NCI-H2081 (cell line): ENCODE measurements around the gene TMEM9B.

Experiments
- DNase-seq, 2 experiments: peaks; one replicate each; lab custom pipeline; 2025; lab: John Stamatoyannopoulos, UW

The TMEM9B gene

DNA sequence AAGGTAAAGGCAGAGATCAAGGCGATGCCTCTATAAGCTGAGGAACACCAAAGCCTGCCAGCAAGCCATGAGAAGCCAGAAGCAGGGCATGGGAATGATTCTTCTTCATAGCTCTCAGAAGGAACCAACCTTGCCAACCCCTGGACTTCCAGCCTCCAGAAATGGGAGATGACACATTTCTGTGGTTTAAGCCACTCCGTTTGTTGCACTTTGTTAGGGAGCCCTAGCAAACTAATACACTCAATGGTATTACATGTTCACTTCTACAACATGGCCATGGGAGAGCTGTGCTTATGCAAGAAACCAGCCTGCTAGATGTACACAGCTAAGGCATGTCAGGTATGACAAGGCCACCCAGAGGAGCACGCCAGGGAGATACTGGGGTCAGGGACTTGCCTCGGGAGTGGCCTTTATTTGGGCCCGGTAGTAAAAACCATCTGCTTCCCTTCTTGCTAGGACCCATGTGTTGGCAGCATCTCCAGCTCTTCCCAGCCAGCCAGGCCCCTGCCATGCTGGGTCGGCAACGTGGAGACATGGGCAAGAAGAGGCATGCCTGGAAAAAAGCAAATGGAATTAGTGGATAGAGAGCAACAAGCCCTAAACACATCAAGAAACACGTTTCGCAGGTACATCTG, 35.1 kb downstream of the TMEM9B start:
- DNase-seq = no peak

DNA sequence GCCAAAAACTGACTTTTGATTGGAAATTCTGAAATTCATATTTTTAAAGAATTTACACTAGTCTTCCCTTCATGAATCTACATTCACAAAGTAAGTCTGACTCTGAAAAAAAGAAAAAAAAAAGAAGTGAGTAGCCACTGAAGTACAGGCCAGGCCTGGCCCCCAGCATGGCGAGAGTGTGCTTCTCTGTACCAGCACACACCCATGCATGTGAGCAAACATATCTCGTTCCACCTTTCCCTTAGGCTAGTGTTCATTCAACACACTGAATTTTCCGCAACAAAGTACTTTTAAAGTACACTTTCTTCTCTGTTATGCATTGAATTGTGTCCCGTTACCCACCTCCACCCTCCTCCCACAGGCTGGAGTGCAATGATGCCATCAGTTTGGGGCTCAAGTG, 36.0 kb downstream of the TMEM9B start:
- no peak for DNase-seq

DNA sequence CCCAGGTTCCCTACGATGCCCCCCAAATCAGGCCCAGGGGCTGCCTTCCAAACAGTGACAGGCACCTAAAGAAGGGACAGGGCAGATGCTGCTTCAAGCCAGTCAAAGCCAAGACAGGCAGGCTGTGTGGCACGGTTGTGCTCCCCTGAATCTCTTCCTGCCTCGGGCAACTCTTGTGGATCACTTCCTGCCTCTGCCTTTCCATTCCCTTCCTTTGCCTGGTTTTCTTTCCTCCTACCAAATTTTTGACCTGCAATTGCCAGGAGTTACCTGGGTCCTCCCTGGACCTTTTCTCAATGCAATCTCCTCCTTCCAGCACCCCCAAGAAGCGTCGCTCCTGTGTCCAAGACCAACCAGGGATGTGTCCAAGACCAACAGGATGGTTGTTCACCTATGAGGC, 37.0 kb downstream of the TMEM9B start:
- DNase-seq = no peak

DNA sequence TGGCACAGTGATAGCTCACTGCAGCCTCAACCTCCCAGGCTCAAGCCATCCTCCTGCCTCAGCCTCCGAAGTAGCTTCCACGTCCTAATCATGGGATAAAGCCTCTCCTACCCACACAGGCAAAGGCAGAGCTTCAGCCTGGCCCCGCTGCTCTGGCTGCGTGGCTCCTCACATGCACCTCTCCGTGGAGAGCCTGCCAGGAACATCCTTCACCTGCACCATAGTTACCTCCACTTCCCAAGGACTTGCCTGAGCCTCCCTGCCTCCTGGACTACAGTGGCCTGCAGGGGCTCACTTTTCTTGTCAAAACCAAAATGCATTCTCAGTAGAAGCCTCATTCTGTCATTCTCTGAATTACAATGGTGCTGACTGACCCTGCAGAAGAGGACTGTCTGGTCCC, 38.0 kb downstream of the TMEM9B start:
- no peak for DNase-seq

DNA sequence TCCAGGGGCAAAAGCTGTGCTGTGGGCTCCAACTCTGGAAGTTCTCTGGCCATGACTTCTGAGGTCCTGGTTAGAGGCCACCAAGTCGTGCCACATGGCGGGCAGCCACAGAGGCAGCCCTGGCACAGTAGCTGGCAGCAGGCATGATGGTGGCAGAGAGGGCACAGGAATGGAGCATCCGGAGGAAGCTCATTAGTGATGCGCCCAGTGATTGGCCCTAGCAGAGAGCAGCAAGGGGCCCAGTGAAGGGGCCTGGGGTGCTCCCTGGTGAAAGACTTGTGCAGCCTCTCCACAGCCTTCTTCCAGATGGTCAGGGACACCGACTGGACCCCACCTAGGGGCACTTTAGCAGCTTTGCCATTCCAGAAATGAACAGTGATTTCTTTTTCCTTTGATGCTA, 38.5 kb downstream of the TMEM9B start:
- DNase-seq = no peak

DNA sequence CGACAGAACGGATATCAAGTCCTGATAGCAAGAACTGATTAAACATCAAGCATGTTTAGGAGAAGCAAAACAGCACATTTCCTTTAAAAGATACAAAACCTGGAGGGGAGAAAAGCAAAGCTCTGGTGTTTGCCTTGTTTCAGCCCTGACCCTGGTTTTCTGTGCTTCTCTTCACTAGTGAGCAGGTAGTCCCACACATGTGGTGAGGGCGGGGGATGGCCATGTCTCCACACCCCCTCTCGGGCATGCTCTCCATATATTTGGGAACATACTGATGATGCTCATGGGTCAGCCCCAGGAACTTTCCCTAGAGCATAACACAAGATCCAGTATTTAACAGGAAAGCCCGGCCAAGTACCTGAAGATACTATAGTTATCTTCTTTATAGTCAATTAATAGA, 41.6 kb downstream of the TMEM9B start:
- DNase-seq = no peak

DNA sequence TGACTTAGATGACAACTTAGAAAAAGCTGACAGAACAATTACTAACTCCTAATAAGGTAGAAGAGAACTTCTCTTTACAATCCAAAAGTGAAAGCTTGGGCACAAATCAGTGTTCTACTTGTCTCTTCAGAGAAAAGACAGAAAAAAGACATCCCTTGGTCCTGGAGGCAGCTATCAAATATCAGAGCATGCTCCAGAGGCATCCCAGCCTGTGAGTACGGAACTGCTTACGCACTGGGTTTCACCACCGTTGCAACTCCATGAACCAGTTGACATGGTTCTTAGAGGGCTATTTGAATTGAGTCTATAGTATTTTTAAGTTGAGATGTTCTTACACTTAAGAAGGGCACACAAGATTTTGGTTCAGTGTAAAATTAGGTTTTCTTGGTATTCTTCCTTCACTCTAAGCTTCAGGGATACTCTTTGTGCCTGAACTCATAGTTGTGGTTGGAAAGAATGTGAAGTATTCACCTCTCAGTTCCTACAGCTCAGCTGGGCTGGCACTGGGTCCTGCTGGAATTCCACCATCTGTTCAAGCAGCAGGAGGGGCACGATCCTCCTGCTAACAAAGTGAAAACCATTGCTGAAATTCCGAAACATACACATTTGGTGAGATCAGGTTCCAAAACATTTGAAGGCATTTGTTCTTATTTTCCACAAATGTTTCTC, 47.0 kb downstream of the TMEM9B start:
- DNase-seq = no peak

DNA sequence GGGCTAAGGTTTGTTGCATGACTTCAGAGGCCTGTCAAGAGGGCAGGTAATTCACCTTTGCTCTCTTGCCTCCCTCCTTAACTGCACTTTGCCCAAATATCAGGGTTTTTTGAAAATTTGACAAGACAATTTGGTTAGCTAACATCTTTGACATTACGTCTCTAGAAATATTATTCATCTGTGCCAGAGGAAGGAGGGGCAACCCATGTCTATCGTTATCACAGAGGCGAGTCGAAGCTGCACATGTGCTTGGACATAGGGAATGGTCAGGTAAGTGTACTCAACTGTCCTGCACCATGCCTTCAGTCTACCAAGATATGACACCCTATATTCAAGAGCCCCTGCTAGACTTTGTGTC, 49.6 kb downstream of the TMEM9B start:
- no peak for DNase-seq

DNA sequence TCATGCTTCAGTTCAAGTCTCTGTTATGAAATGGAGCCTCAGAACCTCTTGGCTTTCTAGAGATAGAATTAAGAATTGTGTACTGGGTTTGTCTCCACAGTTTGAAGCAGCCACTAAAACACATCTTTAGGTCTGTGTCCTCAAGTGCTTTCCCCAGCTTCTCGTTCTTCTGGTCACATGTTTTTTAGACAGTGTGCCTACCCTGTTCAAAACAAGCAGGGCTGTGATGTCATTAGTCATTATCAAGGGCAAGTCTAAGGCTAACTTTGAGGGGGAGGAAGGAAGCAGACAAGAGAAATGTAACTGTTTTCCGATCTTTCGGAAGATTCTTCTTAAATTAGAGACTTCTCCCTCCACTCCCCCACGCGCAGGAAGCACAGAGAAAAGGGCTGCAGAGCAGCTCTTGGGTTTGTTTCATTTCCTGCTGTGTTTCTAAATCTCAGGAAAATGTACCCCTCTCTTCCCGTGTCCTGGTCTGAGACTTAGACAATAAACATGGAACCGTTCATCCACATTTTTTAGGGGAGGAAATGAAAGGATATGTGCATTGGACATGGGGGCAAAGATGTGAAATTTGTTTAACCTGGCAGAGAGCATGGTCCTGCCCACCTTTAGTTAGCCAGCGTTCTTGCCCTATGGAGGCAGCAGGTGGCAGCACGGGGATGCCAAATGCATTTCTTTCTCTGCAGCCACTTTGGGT, 50.1 kb downstream of the TMEM9B start:
- DNase-seq = peak; percentile 41 to 69

DNA sequence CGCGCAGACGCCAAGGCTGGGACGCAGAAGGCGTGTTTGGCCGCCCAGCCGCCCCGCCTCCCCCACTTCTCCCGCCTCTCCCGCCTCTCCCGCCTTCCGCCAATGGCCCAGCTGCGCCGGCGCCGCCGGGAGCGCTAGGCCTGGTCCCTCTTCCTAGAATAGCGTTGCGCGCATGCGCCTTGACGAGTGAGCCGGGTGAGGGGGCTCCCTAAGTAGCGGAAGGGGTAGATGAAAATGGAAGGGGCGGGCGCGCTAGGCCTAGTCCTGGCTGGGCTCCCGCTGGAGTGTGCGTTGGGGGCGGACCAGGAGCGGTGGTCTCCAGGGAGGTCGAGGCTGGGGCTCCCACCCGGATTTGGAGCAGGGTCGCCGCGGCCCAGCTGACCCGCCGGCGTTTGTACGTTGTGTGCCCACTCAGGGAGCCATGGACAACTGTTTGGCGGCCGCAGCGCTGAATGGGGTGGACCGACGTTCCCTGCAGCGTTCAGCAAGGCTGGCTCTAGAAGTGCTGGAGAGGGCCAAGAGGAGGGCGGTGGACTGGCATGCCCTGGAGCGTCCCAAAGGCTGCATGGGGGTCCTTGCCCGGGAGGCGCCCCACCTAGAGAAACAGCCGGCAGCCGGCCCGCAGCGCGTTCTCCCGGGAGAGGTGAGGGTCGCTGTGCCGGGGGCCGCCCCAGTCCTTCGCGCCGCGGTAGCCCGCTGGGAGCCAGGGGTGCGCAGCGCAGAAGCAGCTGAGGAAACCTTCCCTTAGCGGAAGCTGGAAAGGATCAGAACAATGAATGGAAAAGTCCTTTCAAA, 53.0 kb downstream of the TMEM9B start, which contains the start of gene AKIP1:
Gene AKIP1 (plus strand): TSS at position 161 of the 795 bp plus-strand sequence. CDS start 261 bp downstream, at position 422.
- DNase-seq = peak; percentile 97

DNA sequence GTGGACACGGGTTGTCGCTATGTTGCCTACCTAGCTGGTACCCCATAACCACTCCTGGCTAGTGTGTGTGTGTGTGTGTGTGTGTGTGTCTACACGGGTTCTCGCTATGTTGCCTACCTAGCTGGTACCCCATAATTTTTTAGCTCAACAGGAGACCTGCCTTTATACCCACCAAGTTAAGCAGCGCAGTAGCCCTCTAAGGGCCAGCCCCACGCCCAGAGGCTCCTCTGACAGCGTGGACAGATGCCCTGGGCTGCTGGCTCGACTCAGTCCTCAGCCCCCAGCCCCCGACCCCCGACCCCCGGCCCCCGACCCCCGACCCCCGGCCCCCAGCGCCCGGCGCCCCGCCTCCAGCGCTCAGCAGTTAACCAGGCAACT, 53.6 kb downstream of the TMEM9B start:
- no peak for DNase-seq

DNA sequence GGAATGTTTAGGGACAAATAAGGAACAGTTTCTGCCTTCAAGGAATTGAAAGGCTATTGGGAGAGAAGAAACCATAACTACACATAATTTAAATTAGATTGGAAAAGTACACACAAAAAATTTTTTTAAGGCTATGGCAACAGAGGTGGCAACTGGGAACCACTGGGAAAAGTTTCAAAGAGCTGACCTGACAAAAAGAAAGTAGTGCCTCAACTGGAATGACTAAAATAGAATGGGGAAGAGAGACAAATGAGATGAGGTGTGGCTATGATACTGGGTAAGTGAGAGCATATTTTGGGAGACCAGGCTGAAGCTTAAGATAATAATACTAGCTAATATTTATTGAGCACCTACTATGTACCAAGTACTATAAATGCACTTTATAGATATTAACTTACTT, 56.1 kb downstream of the TMEM9B start:
- DNase-seq = no peak

DNA sequence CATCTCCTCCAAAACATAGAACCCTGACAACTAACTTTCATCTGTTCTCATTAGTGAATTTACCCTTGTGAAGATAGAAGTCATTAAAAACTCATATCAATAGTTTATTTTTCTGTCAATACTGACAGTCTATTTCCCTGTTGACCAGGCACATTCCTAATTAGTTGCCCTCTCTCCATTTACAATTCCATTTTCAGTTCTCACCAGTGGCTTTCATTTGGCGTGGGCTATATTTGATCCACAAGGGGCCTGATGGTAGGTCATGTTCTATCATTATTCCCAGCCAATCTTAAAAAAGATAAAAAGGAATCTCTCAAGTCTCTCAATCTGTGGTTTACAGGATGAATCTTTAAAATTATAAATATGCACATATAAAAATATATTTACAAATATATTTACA, 57.1 kb downstream of the TMEM9B start:
- no peak for DNase-seq

DNA sequence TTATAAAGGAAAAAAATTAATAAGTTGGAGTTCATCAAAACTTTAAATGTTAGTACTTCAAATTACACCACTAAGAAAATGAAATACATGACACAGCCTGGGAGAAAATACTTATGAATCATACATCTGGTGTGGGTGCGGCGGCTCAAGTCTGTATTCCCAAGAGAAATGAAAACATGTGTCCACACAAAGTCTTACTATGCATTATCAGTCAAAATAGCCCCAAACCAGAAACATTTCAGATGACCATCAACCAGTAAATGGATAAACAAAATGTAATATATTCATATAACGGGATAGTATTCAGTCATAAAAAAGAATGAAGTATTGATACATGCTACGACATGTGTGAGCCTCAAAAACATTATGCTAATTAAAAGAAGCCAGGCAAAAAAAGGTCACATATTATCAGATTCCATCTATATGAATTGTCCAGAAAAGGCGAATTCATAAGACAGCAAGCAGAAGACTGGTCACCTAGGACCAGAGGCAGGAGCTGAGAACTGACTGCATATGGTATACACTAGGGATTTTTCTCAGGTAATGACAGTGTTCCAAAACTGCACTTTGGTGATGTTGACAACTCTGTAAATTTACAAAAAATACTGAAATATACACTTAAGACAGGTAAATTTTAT, 58.6 kb downstream of the TMEM9B start:
- DNase-seq = no peak

DNA sequence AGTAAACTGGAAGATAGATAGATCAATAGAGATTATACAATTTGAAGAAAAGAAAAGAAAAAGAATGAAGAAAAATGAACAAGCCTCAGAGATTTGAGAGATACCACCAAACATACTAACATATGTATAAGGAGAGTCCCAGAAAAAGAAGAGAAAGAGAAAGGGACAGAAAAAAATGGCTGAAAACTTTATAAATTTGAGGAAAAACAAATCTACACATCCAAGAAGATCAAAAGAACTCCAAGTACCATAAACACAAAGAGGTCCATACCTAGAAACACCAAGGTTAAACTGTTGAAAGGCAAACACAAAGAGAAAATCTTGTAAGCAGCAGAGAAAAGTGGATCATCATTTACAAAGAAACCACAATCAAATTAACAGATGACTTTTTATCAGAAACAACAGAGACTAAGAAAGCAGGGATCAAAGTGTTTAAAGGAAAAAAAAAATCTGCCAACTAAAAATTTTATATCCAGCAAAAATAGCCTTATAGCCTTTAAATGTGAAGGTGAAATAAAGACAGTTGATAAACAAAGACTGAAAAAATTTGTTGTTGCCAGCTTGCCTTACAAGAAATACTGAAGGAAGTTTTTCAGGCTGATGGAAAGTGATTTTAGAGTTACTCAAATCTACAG, 65.0 kb downstream of the TMEM9B start:
- DNase-seq = no peak
